ENCODE measurements around the gene ABTB2.

GRCh38 chr11:34181251-34181650 lies 176.6 kb downstream of the ABTB2 start:
- no peak for TF ChIP-seq POLR2A (IDR thresholded peaks at IDR 0.05)
- no peak for TF ChIP-seq CTCF (IDR thresholded peaks at IDR 0.05)

Data from right lobe of liver (tissue), 4 donors.